Measurements from ENCODE around the gene CORO2B.

DNA sequence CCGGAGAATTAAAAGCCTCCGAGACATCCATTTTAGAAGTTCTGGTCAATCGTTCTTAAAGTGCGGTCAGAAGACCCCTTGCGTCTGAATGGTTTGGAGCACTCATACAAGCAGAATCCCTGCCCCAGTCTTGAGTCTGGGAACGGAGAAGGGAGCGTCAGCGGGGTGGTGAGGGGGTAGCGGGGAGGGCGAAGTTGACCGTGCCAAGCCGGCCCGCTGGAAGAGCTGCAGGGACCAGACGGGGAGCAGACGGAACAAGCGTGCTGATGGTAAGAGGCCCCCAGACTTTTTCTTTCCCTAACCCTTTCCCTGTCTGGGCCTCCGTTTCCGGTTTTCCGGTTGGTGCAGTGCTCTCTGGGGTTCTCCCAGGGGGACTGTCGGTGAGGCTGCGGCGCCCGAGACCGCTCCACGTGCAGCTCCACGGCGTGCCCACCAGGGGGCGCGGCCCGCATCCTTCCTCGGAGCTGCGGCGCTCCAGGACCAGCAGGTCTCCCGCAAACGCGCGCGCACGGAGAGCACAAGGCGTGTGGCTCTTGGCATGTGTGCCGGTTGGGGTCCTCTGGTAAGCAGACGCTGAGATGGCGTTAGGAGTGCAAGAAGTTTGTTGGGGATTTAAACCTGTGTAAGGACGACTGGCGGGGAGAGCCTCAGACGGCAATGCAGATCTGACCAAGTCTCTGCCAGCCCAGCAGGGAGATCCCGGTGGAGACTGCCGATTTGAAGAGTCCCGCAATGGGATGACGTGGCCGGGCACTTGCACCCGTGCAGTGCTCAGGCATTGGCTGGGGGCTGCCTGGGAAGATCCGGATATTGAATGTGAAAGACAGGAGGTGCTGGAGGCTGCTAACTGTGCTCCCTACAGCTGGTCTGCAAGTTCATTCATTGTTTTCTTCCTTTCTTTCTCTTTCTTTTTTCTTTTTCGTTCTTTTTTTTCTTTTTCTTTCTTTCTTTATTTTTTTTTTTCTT, 19.2 kb upstream of the CORO2B start:
- TF ChIP-seq, protein P1, sequence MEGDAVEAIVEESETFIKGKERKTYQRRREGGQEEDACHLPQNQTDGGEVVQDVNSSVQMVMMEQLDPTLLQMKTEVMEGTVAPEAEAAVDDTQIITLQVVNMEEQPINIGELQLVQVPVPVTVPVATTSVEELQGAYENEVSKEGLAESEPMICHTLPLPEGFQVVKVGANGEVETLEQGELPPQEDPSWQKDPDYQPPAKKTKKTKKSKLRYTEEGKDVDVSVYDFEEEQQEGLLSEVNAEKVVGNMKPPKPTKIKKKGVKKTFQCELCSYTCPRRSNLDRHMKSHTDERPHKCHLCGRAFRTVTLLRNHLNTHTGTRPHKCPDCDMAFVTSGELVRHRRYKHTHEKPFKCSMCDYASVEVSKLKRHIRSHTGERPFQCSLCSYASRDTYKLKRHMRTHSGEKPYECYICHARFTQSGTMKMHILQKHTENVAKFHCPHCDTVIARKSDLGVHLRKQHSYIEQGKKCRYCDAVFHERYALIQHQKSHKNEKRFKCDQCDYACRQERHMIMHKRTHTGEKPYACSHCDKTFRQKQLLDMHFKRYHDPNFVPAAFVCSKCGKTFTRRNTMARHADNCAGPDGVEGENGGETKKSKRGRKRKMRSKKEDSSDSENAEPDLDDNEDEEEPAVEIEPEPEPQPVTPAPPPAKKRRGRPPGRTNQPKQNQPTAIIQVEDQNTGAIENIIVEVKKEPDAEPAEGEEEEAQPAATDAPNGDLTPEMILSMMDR (IDR thresholded peaks at IDR 0.05; ENCODE audit: low read depth, low read length): peak; percentile 72
- no peak for TF ChIP-seq POLR2A (IDR thresholded peaks at IDR 0.05; ENCODE audit: extremely low read depth, insufficient read length)
